Erythroblast (primary cell): ENCODE results near the gene KIAA1614.
A peak's percentile ranks its signal among the peaks of the same experiment; 100 is the strongest.

ENCODE experiments used
- DNase-seq, 2 experiments: peaks; one replicate each; lab custom pipeline; 2025; lab: John Stamatoyannopoulos, UW
- GATA1 ChIP-seq: IDR thresholded peaks from 2 replicates; pipeline ENCODE4 v1.6.1; 2011; ENCODE audit warnings: low read depth, mild to moderate bottlenecking, control low read depth, low read length, moderate library complexity
- POLR2A ChIP-seq: IDR thresholded peaks from 2 replicates; pipeline ENCODE4 v1.6.1; 2011; ENCODE audit warnings: mild to moderate bottlenecking, low read length

The KIAA1614 gene

DNA sequence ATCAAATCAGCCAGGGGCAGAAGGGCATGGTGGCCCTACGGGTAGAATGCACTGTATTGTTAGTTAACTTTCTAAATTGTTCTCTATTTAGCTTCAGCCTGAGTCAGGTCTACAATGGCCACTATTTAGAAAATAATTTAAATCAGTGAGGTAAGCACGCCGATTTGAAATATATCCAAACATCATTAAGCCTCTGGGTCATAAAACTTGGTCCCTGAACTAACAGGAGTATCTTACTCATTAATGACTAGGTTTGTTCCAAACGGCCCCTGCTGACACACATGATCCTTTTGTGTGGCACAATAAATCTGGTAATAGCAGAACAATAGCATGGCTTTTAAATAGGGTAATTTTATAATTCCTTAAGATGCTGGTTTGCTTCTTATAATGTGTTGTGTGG lies 61.5 kb downstream of the KIAA1614 start:
- no peak for DNase-seq
- no peak for TF ChIP-seq GATA1
- TF ChIP-seq POLR2A: no peak

DNA sequence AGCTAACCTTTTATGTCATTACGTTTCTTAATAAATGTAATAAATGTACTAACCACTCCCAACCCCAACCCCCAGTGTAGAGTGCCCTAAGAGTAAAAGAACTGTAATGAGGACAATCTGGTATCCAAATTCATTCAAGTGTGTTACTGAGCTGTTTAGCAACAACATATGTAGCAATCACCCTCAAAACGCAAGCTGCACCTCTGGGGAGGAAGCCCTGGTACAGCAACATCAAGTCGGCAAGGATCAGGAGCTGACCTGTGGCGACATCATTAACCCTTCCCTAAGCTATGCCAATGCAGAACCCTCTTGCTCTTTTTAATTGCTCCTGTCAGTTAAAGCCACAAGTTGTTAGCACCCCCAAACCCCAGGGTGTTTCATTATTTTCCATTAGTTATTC lies 62.9 kb downstream of the KIAA1614 start:
- no peak for DNase-seq
- no peak for TF ChIP-seq POLR2A
- no peak for TF ChIP-seq GATA1

DNA sequence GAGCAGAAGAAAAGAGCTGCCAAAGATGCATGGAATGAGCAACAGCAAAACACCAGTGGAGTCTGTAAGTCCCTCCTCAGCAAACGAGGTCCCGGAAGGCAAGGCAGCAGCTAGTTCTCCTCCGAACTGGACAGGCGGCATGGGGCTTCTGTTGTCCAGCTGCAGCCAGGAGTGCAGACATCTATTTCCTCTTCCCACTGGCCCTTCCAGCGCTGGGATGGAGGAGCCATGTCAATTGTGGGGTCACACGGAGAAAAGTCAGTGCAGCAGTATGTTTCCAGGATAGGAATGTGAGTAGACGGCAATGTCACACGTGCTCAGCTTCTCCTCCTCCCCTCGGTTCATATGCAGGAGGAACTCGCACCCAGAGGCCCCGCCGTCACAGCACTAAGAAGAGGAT lies 63.5 kb downstream of the KIAA1614 start:
- TF ChIP-seq POLR2A (no peak), GATA1 (no peak)
- no peak for DNase-seq

DNA sequence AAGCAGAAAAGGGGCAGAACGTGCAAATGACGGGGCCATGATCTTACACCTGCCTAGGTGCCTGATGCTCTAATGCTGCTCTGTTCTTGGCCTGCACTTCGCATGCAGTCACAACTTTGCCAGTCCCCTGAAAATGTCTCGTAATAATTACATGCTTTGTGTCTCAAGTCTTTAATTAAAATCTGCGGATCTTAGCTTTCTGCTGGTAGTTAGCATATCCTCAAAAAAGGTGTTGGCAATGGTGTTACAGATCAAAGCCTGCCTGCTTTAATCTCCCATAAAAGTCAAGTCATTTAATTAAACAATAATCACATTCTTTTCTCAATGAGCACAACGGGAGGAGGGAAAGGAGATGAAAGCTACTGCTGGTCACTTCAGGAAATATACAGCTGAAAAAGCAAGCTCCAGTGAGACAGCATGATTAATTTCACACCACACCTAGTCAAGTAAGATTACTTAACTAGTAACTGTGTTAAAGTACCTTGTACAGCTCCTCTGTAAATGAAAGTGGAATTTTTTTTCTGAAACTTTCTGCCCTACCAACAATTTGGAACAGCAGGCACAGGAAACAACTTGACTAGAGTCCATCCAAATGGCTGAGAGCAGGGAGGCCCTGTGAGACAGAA lies 64.1 kb downstream of the KIAA1614 start:
- TF ChIP-seq GATA1: no peak
- TF ChIP-seq POLR2A: no peak

DNA sequence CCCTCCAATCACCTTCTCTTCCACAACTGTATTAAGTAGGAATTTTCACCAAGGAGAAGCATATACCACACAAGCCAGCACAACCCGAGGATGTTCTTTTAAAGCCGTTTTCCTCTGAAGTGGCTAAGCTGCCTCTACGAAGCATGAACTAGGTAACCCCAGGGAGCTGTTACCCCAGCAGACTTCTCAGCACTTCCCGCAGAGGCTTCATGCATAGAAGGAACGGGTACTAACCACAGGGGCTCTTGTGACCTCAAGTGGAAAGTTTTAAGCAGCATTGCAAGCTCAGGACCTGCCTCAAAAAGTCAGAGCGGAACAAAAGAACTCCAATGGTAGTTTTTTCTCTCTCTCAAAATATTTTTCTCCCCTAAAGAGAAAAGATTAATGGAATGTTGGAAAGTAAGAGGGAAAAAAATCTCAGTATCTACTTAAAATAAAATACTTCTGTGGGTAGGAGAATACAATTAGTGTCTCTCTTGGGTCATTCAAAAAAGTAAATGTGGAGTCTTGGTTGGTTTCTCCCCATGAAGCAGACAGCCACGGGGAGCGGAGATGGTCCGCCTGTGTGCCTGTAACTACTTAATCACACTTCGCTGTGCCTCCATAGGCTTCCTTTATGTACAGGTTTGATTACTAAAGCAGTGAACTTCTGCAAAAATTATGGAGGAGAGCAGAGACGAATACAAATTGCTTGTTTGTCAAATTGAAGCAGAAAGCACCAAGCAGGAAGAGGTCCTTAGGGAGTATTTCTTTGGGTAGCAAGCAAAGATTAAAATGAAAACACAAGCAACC lies 69.1 kb downstream of the KIAA1614 start:
- TF ChIP-seq POLR2A (no peak), GATA1 (no peak)
- DNase-seq: no peak

More for the DNA sequence above, 64.1 kb downstream of the KIAA1614 start:
- DNase-seq: no peak

DNA sequence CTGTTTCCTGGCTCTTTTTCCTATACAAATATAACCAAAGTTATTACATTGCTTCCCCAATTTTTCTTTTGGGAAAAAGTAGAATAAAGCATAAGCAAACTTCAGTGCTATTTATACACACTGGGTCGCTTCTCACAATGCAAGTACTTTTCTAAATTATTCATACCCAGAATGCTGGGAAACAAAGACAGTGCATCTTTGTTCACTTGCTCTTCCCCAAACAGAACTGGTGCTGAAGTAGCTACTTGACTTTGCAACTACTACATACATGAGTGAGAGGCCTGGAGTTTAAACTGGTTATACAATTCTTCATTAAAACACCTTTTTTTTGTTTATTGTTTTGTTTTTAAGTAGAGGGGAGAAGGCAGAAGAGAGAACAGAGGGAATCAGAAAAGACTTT lies 69.7 kb downstream of the KIAA1614 start:
- TF ChIP-seq POLR2A: no peak
- TF ChIP-seq GATA1: no peak
- no peak for DNase-seq

DNA sequence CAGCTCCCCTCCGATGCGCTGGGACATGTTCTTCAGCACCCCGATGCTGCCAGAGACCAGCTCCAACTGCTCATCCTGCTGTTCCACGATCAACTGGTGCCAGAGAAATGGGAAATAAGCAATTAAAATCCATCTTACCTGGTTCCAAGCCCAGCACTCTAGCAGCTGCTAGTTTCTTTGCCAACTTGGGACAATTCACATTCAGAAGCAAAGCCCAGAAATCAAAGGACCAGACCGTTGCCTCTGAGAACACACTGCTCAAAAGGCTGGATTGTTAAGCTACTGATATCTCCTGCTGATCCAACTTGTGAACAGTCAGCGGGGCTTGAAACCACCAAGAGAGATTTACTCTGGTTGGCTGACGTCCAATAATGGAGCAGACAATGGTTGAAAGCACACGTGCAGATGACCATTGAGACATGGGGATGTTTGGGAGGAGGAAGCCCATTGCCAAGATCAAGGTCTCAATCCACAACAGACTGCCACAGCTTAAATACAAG lies 75.6 kb downstream of the KIAA1614 start:
- TF ChIP-seq GATA1 (no peak), POLR2A (no peak)
- DNase-seq: no peak

DNA sequence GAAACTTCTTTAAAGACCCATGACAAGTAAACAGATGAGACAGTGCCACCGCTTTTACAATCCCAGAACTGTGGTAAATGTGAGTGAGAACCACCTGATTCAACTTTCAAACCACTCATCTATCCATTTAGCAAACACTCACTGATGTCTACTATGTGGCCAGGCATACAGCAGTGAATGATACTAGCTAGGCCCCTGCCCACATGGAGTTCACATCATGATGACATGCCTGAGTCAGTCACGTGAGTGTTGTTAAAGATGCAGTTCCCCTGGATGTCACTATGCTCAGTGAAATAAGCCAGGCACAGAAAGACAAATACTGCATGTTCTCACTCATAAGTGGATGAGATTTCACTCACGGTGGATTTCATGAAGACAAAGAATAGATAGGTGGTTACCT lies 81.6 kb downstream of the KIAA1614 start:
- TF ChIP-seq GATA1: no peak
- TF ChIP-seq POLR2A: no peak
- DNase-seq: peak in 1 of 2 experiments; percentile 10

DNA sequence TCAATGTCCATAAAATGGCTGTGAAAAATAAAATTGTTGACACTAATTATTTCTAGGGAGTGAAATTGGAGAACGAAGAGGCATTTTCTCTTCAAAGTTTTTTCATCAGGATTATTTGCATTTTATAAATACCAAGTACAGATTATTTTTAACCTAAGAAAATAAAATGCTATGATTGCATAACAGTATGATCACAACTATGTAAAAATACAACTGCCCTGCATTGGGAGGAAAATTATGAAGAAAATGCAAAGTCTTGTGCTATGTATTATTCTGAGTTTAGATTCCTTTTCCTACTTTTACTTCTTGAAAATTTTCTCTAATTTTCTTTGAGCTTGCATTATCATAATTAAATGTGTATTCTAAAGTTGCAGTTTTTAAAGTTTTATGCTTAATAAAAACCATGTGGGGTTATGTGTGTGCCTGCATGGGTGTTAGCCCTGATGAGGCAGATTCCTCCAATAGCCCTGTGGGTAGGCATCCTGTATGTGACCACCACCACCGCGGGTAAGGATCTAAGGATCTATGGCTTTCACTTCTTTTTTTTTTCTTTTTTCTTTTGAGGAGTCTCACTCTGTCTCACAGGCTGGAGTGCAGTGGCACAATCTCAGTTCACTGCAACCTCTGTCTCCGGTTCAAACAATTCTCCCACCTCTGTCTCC lies 85.3 kb downstream of the KIAA1614 start:
- TF ChIP-seq GATA1 (no peak), POLR2A (no peak)
- DNase-seq: no peak
